ENCODE measurements around the gene GHRHR.

Gene GHRHR

GRCh38 chr7:30920584-30921539 lies 42.9 kb upstream of the GHRHR start:
- no peak overlapping the region for H3K27ac ChIP-seq (ENCODE audit: insufficient read depth, low read depth, low read length, poor library complexity, severe bottlenecking)
- H3K27me3 ChIP-seq (ENCODE audit: control insufficient read depth, insufficient read depth, low read length, poor library complexity, severe bottlenecking): no peaks in the 10 kb centered on the region
- peaks cover 16% of the 10 kb centered on the region for H3K4me1 ChIP-seq (ENCODE audit: control insufficient read depth, insufficient read depth, low read length)
- no peaks in the 10 kb centered on the region for H3K36me3 ChIP-seq (ENCODE audit: control insufficient read depth, insufficient read depth, low read length)
- H3K4me3 ChIP-seq (ENCODE audit: insufficient read depth, low read depth, low read length): no peak overlapping the region
- no peaks in the 10 kb centered on the region for H3K9me3 ChIP-seq (ENCODE audit: control insufficient read depth, low read length)
- 86% methylated on average over 9 of the region's 9 CpGs for WGBS, 2 experiments

- Histone ChIP-seq H3K36me3 (ENCODE audit: control insufficient read depth, insufficient read depth, low read length) (no peaks in the 10 kb centered on the region), H3K9me3 (ENCODE audit: control insufficient read depth, low read length) (no peaks in the 10 kb centered on the region), H3K27ac (ENCODE audit: insufficient read depth, low read depth, low read length, poor library complexity, severe bottlenecking) (no peak overlapping the region), H3K4me1 (ENCODE audit: control insufficient read depth, insufficient read depth, low read length) (peaks cover 8% of the 10 kb centered on the region), H3K4me3 (ENCODE audit: insufficient read depth, low read depth, low read length) (no peak overlapping the region), H3K27me3 (ENCODE audit: control insufficient read depth, insufficient read depth, low read length, poor library complexity, severe bottlenecking) (no peaks in the 10 kb centered on the region)
- 93 to 97% methylated on average over 19 of the region's 19 CpGs for WGBS, 2 experiments
These were observed 42.0 kb upstream of the GHRHR start for GRCh38 chr7:30921540-30922401.

GRCh38 chr7:30922596-30922995 lies 41.2 kb upstream of the GHRHR start:
- no peaks in the 10 kb centered on the region for H3K36me3 ChIP-seq (ENCODE audit: control insufficient read depth, insufficient read depth, low read length)
- H3K4me1 ChIP-seq (ENCODE audit: control insufficient read depth, insufficient read depth, low read length): peaks cover 2% of the 10 kb centered on the region
- 85 to 95% methylated on average over 9 of the region's 9 CpGs for WGBS, 2 experiments
- no peak overlapping the region for H3K4me3 ChIP-seq (ENCODE audit: insufficient read depth, low read depth, low read length)
- H3K27ac ChIP-seq (ENCODE audit: insufficient read depth, low read depth, low read length, poor library complexity, severe bottlenecking): no peak overlapping the region
- no peaks in the 10 kb centered on the region for H3K9me3 ChIP-seq (ENCODE audit: control insufficient read depth, low read length)
- H3K27me3 ChIP-seq (ENCODE audit: control insufficient read depth, insufficient read depth, low read length, poor library complexity, severe bottlenecking): no peaks in the 10 kb centered on the region

GRCh38 chr7:30923009-30923773 lies 40.6 kb upstream of the GHRHR start:
- Histone ChIP-seq H3K27ac (ENCODE audit: insufficient read depth, low read depth, low read length, poor library complexity, severe bottlenecking) (no peak overlapping the region), H3K9me3 (ENCODE audit: control insufficient read depth, low read length) (no peaks in the 10 kb centered on the region), H3K4me1 (ENCODE audit: control insufficient read depth, insufficient read depth, low read length) (no peaks in the 10 kb centered on the region), H3K36me3 (ENCODE audit: control insufficient read depth, insufficient read depth, low read length) (no peaks in the 10 kb centered on the region), H3K27me3 (ENCODE audit: control insufficient read depth, insufficient read depth, low read length, poor library complexity, severe bottlenecking) (no peaks in the 10 kb centered on the region), H3K4me3 (ENCODE audit: insufficient read depth, low read depth, low read length) (no peak overlapping the region)
- 95% methylated on average over 18 to 19 of the region's 19 CpGs for WGBS, 2 experiments

- Histone ChIP-seq H3K4me3 (ENCODE audit: insufficient read depth, low read depth, low read length) (no peak overlapping the region), H3K27ac (ENCODE audit: insufficient read depth, low read depth, low read length, poor library complexity, severe bottlenecking) (no peak overlapping the region), H3K9me3 (ENCODE audit: control insufficient read depth, low read length) (no peaks in the 10 kb centered on the region), H3K4me1 (ENCODE audit: control insufficient read depth, insufficient read depth, low read length) (no peaks in the 10 kb centered on the region), H3K36me3 (ENCODE audit: control insufficient read depth, insufficient read depth, low read length) (no peaks in the 10 kb centered on the region), H3K27me3 (ENCODE audit: control insufficient read depth, insufficient read depth, low read length, poor library complexity, severe bottlenecking) (no peaks in the 10 kb centered on the region)
- WGBS, 2 experiments: 92% methylated on average over 13 of the region's 13 CpGs
These were observed 39.9 kb upstream of the GHRHR start for GRCh38 chr7:30923774-30924413.

GRCh38 chr7:30924624-30925023 lies 39.1 kb upstream of the GHRHR start:
- Histone ChIP-seq H3K4me1 (ENCODE audit: control insufficient read depth, insufficient read depth, low read length) (no peaks in the 10 kb centered on the region), H3K36me3 (ENCODE audit: control insufficient read depth, insufficient read depth, low read length) (no peaks in the 10 kb centered on the region), H3K27ac (ENCODE audit: insufficient read depth, low read depth, low read length, poor library complexity, severe bottlenecking) (no peak overlapping the region), H3K4me3 (ENCODE audit: insufficient read depth, low read depth, low read length) (no peak overlapping the region), H3K9me3 (ENCODE audit: control insufficient read depth, low read length) (no peaks in the 10 kb centered on the region), H3K27me3 (ENCODE audit: control insufficient read depth, insufficient read depth, low read length, poor library complexity, severe bottlenecking) (no peaks in the 10 kb centered on the region)

GRCh38 chr7:30925117-30925516 lies 38.6 kb upstream of the GHRHR start:
- WGBS, 2 experiments: 86 to 93% methylated on average over 2 of the region's 2 CpGs

GRCh38 chr7:30925913-30926312 lies 37.8 kb upstream of the GHRHR start:
- WGBS, 2 experiments: 95% methylated on average over 5 of the region's 5 CpGs
- H3K4me1 ChIP-seq (ENCODE audit: control insufficient read depth, insufficient read depth, low read length): no peaks in the 10 kb centered on the region
- H3K36me3 ChIP-seq (ENCODE audit: control insufficient read depth, insufficient read depth, low read length): no peaks in the 10 kb centered on the region
- H3K9me3 ChIP-seq (ENCODE audit: control insufficient read depth, low read length): no peaks in the 10 kb centered on the region
- no peaks in the 10 kb centered on the region for H3K27me3 ChIP-seq (ENCODE audit: control insufficient read depth, insufficient read depth, low read length, poor library complexity, severe bottlenecking)
- H3K4me3 ChIP-seq (ENCODE audit: insufficient read depth, low read depth, low read length): no peak overlapping the region
- H3K27ac ChIP-seq (ENCODE audit: insufficient read depth, low read depth, low read length, poor library complexity, severe bottlenecking): no peak overlapping the region

More at GRCh38 chr7:30925117-30925516, 38.6 kb upstream of the GHRHR start:
- Histone ChIP-seq H3K27me3 (ENCODE audit: control insufficient read depth, insufficient read depth, low read length, poor library complexity, severe bottlenecking) (no peaks in the 10 kb centered on the region), H3K4me1 (ENCODE audit: control insufficient read depth, insufficient read depth, low read length) (no peaks in the 10 kb centered on the region), H3K4me3 (ENCODE audit: insufficient read depth, low read depth, low read length) (no peak overlapping the region), H3K36me3 (ENCODE audit: control insufficient read depth, insufficient read depth, low read length) (no peaks in the 10 kb centered on the region), H3K9me3 (ENCODE audit: control insufficient read depth, low read length) (no peaks in the 10 kb centered on the region), H3K27ac (ENCODE audit: insufficient read depth, low read depth, low read length, poor library complexity, severe bottlenecking) (no peak overlapping the region)

GRCh38 chr7:30926313-30926712 lies 37.4 kb upstream of the GHRHR start:
- H3K9me3 ChIP-seq (ENCODE audit: control insufficient read depth, low read length): no peaks in the 10 kb centered on the region
- H3K4me3 ChIP-seq (ENCODE audit: insufficient read depth, low read depth, low read length): no peak overlapping the region
- H3K4me1 ChIP-seq (ENCODE audit: control insufficient read depth, insufficient read depth, low read length): no peaks in the 10 kb centered on the region
- no peaks in the 10 kb centered on the region for H3K27me3 ChIP-seq (ENCODE audit: control insufficient read depth, insufficient read depth, low read length, poor library complexity, severe bottlenecking)
- no peak overlapping the region for H3K27ac ChIP-seq (ENCODE audit: insufficient read depth, low read depth, low read length, poor library complexity, severe bottlenecking)
- H3K36me3 ChIP-seq (ENCODE audit: control insufficient read depth, insufficient read depth, low read length): no peaks in the 10 kb centered on the region
- 94 to 96% methylated on average over 5 of the region's 5 CpGs for WGBS, 2 experiments

All from ectodermal cell (in vitro differentiated cells).